MM.1S (cell line): ENCODE data around the gene SAMD4A.

Source experiments
- DNase-seq: peaks from one replicate; pipeline ENCODE4 v3.0.0-alpha.2; 2015
- H2AFZ ChIP-seq: fragments of 300-600 bp; sonication (generic); 2 replicates; pipeline ENCODE4 v1.6.0; 2016; ENCODE audit warnings: antibody characterized with exemption, low read length
- H3F3A ChIP-seq: fragments of 300-600 bp; sonication (generic); 2 replicates; pipeline ENCODE4 v1.6.1; 2016; ENCODE audit warnings: mild to moderate bottlenecking, antibody characterized with exemption, low read length, moderate library complexity, mixed read lengths; ENCODE audit not compliant: insufficient read depth
- H3K27ac ChIP-seq: fragments of 300-600 bp; sonication (generic); 2 replicates; pipeline ENCODE4 v1.5.1; 2016; ENCODE audit warnings: mild to moderate bottlenecking, low read length
- H3K27me3 ChIP-seq: fragments of 300-600 bp; sonication (generic); replicated peaks from 2 replicates; pipeline ENCODE4 v1.6.0; 2016; ENCODE audit warnings: low read length; ENCODE audit not compliant: insufficient read depth
- H3K36me3 ChIP-seq: fragments of 300-600 bp; sonication (generic); replicated peaks from 2 replicates; pipeline ENCODE4 v1.6.1; 2016; ENCODE audit warnings: mild to moderate bottlenecking, low read length, mixed read lengths; ENCODE audit not compliant: insufficient read depth
- H3K4me1 ChIP-seq: fragments of 300-600 bp; sonication (generic); 2 replicates; pipeline ENCODE4 v1.6.1; 2016; ENCODE audit warnings: low read length, mixed read lengths
- H3K4me2 ChIP-seq: fragments of 300-600 bp; sonication (generic); 2 replicates; pipeline ENCODE4 v1.6.0; 2016; ENCODE audit warnings: low read depth, low read length
- H3K4me3 ChIP-seq: fragments of 300-600 bp; sonication (generic); 2 replicates; pipeline ENCODE4 v1.5.1; 2016; ENCODE audit warnings: low read length, mixed read lengths
- H3K79me2 ChIP-seq: fragments of 300-600 bp; sonication (generic); 2 replicates; pipeline ENCODE4 v1.6.1; 2016; ENCODE audit warnings: mixed run types, low read length, mixed read lengths
- H3K9ac ChIP-seq: fragments of 300-600 bp; sonication (generic); 2 replicates; pipeline ENCODE4 v1.6.1; 2016; ENCODE audit warnings: low read length, mixed read lengths
- H3K9me2 ChIP-seq: fragments of 300-600 bp; sonication (generic); replicated peaks from 2 replicates; pipeline ENCODE4 v1.6.1; 2016; ENCODE audit warnings: mild to moderate bottlenecking, low read length, mixed read lengths; ENCODE audit not compliant: insufficient read depth
- H3K9me3 ChIP-seq: fragments of 300-600 bp; sonication (generic); replicated peaks from 2 replicates; pipeline ENCODE4 v1.6.1; 2016; ENCODE audit warnings: mild to moderate bottlenecking, low read length, mixed read lengths; ENCODE audit not compliant: insufficient read depth
- H4K20me1 ChIP-seq: fragments of 300-600 bp; sonication (generic); 2 replicates; pipeline ENCODE4 v1.6.1; 2016; ENCODE audit warnings: mild to moderate bottlenecking, low read length, moderate library complexity, mixed read lengths; ENCODE audit not compliant: insufficient read depth
- EZH2 ChIP-seq: fragments of 300-600 bp; sonication (generic); optimal IDR thresholded peaks from 2 replicates; pipeline ENCODE3; 2017; ENCODE audit warnings: low read depth, mild to moderate bottlenecking, antibody characterized with exemption, low read length, mixed read lengths
- EZH2phosphoT487 ChIP-seq: fragments of 300-600 bp; sonication (generic); IDR thresholded peaks from 2 replicates; pipeline ENCODE4 v1.6.1; 2018; ENCODE audit warnings: antibody characterized with exemption, low read length
- TF ChIP-seq, protein P1 (sequence below): fragments of 300-600 bp; sonication (generic); IDR thresholded peaks from 2 replicates; pipeline ENCODE4 v1.5.1; 2016; ENCODE audit warnings: antibody characterized with exemption, low read length, mixed read lengths

Gene SAMD4A

DNA sequence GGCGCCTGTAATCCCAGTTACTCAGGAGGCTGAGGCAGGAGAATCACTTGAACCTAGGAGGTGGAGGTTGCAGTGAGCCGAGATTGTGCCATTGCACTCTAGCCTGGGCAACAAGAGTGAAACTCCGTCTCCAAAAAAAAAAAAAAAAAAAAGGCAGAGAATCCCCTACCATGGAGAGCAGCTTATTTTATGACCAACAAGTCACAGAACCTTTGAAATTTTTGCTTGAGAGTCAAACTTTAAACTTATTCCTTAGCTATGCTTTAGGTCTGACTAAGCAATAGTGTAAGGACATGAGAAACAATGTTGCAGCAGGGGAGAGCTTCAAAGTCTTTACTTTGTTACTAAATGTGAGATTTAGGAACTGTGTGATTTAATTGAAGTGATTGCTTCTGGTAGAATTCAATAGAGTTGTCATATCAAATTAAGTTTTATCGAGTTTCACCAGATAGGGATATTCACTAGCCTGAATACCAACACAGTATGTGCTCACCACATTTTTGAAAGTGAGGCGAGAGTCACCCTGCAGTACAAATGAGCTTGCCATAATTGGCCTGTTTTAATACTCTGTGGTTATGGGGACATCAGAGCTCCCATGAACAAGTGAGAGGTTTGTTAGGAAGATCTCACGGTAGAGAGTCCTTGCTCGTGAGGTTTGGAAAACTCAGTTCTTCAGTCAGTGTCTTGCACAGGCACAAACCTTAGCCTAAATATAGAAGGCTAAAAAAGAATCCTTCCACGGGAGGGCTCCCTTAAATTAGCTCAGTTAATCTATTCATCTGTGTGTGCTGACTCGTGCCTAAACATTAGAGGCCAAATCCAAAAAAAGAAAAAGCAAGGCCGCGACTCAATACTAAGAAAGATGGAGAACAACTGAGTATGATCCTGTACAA is 108.6 kb downstream of the SAMD4A start:
- H2AFZ ChIP-seq = no peak overlapping the region
- H3K79me2 ChIP-seq = no peaks in the 10 kb centered on the region
- TF ChIP-seq EZH2 (no peak), EZH2phosphoT487 (no peak)
- TF ChIP-seq, protein P1, sequence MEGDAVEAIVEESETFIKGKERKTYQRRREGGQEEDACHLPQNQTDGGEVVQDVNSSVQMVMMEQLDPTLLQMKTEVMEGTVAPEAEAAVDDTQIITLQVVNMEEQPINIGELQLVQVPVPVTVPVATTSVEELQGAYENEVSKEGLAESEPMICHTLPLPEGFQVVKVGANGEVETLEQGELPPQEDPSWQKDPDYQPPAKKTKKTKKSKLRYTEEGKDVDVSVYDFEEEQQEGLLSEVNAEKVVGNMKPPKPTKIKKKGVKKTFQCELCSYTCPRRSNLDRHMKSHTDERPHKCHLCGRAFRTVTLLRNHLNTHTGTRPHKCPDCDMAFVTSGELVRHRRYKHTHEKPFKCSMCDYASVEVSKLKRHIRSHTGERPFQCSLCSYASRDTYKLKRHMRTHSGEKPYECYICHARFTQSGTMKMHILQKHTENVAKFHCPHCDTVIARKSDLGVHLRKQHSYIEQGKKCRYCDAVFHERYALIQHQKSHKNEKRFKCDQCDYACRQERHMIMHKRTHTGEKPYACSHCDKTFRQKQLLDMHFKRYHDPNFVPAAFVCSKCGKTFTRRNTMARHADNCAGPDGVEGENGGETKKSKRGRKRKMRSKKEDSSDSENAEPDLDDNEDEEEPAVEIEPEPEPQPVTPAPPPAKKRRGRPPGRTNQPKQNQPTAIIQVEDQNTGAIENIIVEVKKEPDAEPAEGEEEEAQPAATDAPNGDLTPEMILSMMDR = no peak

DNA sequence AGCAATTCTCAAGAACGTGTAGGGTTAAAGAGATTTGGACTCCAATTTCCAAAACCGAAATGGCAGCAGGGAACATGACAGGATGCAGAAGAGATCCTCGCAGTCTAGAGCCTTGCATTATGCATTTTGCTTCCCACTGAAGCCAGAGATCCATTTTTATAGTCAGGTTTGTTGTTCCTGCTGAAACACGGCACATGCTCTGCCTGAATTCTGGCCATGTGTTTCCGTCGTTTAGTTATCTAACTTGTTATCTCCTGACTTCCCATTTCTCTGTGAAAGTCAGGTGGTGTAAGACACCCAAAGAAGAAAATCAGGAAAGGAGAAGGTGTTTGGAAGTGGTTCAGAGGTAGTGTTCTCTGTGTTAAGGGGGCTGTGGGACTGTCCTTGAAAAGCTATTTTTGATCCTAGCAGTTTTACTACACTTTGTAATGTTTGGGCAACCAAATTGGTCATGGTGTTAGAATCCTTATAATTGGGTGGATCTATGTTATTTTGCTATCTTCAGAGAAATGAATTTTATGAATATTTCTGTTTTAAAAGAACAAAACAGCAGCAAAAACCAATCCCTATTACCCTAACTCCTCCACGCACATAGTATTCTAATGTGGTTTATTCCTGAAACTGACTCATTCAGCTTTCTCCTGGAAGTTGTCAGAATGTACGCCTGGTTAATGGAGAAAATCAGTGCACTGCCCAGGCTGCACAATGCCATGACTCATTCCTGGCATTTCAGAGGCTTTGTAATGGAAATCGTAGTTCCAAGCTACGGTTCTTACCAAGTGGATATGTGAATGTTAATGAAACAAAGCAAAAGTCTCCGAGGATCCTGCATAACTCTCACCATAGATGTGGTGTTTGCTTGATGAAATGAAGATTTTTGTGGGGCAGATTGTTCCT is 110.1 kb downstream of the SAMD4A start:
- Histone ChIP-seq H3K9ac (no peak overlapping the region), H3K4me2 (no peak overlapping the region), H3K36me3 (no peaks in the 10 kb centered on the region), H3K4me1 (peaks cover 20% of the 10 kb centered on the region), H3K9me2 (no peaks in the 10 kb centered on the region), H2AFZ (no peak overlapping the region), H3K27ac (no peak overlapping the region), H3K4me3 (no peak overlapping the region), H4K20me1 (no peaks in the 10 kb centered on the region), H3F3A (peaks cover 4% of the 10 kb centered on the region; the same call in 1 of the 2 replicates), H3K27me3 (no peaks in the 10 kb centered on the region), H3K9me3 (no peaks in the 10 kb centered on the region), H3K79me2 (no peaks in the 10 kb centered on the region)
- TF ChIP-seq EZH2 = no peak
- no peak for TF ChIP-seq EZH2phosphoT487
- TF ChIP-seq, protein P1 = no peak
- DNase-seq = no peak

More for the DNA sequence above, 108.6 kb downstream of the SAMD4A start:
- DNase-seq = no peak
- no peak overlapping the region for H3K4me2 ChIP-seq
- no peaks in the 10 kb centered on the region for H4K20me1 ChIP-seq
- H3K36me3 ChIP-seq = no peaks in the 10 kb centered on the region
- peaks cover 20% of the 10 kb centered on the region for H3K4me1 ChIP-seq
- H3K27me3 ChIP-seq = no peaks in the 10 kb centered on the region
- peaks cover 4% of the 10 kb centered on the region; the same call in 1 of the 2 replicates for H3F3A ChIP-seq
- no peak overlapping the region for H3K27ac ChIP-seq
- H3K9ac ChIP-seq = no peak overlapping the region
- no peak overlapping the region for H3K4me3 ChIP-seq
- H3K9me3 ChIP-seq = no peaks in the 10 kb centered on the region
- no peaks in the 10 kb centered on the region for H3K9me2 ChIP-seq

- Histone ChIP-seq H2AFZ (no peak overlapping the region), H3K36me3 (no peaks in the 10 kb centered on the region), H3K4me3 (no peak overlapping the region), H3K9me3 (no peaks in the 10 kb centered on the region), H3K4me1 (peaks cover 7% of the 10 kb centered on the region), H3K27ac (no peak overlapping the region), H3F3A (no peaks in the 10 kb centered on the region), H3K9ac (no peak overlapping the region), H3K27me3 (no peaks in the 10 kb centered on the region), H3K9me2 (no peaks in the 10 kb centered on the region), H3K4me2 (no peak overlapping the region), H4K20me1 (no peaks in the 10 kb centered on the region), H3K79me2 (no peaks in the 10 kb centered on the region)
- no peak for DNase-seq
- TF ChIP-seq EZH2phosphoT487 = no peak
- TF ChIP-seq, protein P1 = no peak
- no peak for TF ChIP-seq EZH2
Measured at GRCh38 chr14:54680651-54681050, 113.7 kb downstream of the SAMD4A start.
